ENCODE measurements around the gene ZCCHC14. TPM values are rescaled to one million over a fixed set of nuclear protein-coding genes. Genes with fewer than 3 reads are reported as not detected.
"Not testable (repeated sequence)": the region's sequence is repeated elsewhere in the genome, so short reads cannot be mapped to it uniquely, and the experiment has no call there.

ZCCHC14 gene
- total RNA-seq, 1 experiment from 2014 or later, result 4.9 TPM

GRCh38 chr16:87497767-87498290, 5.0 kb upstream of the ZCCHC14 start:
- DNase-seq (ENCODE audit: low read depth), result not testable (repeated sequence)

- not testable (repeated sequence) for DNase-seq (ENCODE audit: low read depth)
Measured at GRCh38 chr16:87497023-87497766, 4.4 kb upstream of the ZCCHC14 start.

GRCh38 chr16:87496447-87496801, 3.6 kb upstream of the ZCCHC14 start:
- no peak for DNase-seq (ENCODE audit: low read depth)

GRCh38 chr16:87495578-87496446, 3.0 kb upstream of the ZCCHC14 start:
- DNase-seq (ENCODE audit: low read depth), result no peak

- no peak for DNase-seq (ENCODE audit: low read depth)
Measured at GRCh38 chr16:87493608-87494280, 920 bp upstream of the ZCCHC14 start.

GRCh38 chr16:87492291-87492630, 563 bp downstream of the ZCCHC14 start:
- DNase-seq (ENCODE audit: low read depth), result no peak

GRCh38 chr16:87491522-87492290, 1.1 kb downstream of the ZCCHC14 start:
- no peak for DNase-seq (ENCODE audit: low read depth)

GRCh38 chr16:87490799-87491521, 1.9 kb downstream of the ZCCHC14 start:
- DNase-seq (ENCODE audit: low read depth), result not testable (repeated sequence)

- no peak for DNase-seq (ENCODE audit: low read depth)
Measured at GRCh38 chr16:87490096-87490798, 2.6 kb downstream of the ZCCHC14 start.

GRCh38 chr16:87489434-87490045, 3.3 kb downstream of the ZCCHC14 start:
- DNase-seq (ENCODE audit: low read depth), result no peak

GRCh38 chr16:87488960-87489359, 3.9 kb downstream of the ZCCHC14 start:
- not testable (repeated sequence) for DNase-seq (ENCODE audit: low read depth)

GRCh38 chr16:87487361-87487924, 5.4 kb downstream of the ZCCHC14 start:
- DNase-seq (ENCODE audit: low read depth), result no peak

GRCh38 chr16:87486713-87487247, 6.0 kb downstream of the ZCCHC14 start:
- DNase-seq (ENCODE audit: low read depth), result no peak

- no peak for DNase-seq (ENCODE audit: low read depth)
Measured at GRCh38 chr16:87486282-87486681, 6.5 kb downstream of the ZCCHC14 start.

GRCh38 chr16:87485792-87486191, 7.0 kb downstream of the ZCCHC14 start:
- not testable (repeated sequence) for DNase-seq (ENCODE audit: low read depth)

GRCh38 chr16:87484487-87485331, 8.1 kb downstream of the ZCCHC14 start:
- DNase-seq (ENCODE audit: low read depth), result no peak

GRCh38 chr16:87483481-87483880, 9.3 kb downstream of the ZCCHC14 start:
- DNase-seq (ENCODE audit: low read depth), result no peak

- DNase-seq (ENCODE audit: low read depth), result not testable (repeated sequence)
Measured at GRCh38 chr16:87482670-87483069, 10.2 kb downstream of the ZCCHC14 start.

All from HT1080 (cell line).